Measurements from ENCODE around the gene SETD3.

Gene SETD3

DNA sequence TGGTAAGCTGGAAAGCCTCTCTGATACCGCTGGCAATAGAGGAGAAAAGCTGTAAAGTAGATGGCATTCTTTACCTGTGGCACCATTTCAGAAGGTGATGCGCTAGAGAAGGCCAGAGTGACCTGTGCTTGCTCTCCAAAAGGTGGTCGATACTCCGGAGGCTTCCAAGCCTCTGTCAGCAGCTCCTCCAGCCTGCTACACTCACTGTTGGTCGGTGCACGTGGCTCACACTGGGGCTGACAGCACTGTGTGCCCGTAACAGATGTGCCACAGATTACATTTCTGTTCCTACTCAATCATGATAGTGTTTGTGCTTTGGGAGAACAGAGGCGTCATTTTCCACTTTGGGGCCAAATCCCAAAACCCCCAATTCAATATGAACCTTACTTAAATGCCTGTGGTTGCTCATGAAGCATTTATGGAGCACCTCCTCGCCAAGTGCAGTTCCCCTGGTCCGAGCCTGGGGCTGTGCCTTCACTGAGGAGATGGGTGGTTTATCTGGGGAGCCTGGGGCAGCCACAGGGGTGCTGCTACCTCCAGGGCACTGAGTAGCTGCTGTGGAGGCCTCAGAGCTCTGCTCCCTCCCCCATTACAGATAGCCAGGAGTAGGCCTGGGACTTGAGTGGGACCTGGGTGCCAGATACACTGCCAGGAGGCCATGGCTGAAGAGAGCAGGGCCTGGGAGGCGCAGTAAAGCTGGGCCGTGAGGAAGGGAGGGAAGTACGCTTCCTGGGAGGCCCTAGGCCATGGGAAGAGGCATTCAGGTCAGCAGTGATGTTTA lies 27.4 kb upstream of the SETD3 start:
- TF ChIP-seq, protein P1, sequence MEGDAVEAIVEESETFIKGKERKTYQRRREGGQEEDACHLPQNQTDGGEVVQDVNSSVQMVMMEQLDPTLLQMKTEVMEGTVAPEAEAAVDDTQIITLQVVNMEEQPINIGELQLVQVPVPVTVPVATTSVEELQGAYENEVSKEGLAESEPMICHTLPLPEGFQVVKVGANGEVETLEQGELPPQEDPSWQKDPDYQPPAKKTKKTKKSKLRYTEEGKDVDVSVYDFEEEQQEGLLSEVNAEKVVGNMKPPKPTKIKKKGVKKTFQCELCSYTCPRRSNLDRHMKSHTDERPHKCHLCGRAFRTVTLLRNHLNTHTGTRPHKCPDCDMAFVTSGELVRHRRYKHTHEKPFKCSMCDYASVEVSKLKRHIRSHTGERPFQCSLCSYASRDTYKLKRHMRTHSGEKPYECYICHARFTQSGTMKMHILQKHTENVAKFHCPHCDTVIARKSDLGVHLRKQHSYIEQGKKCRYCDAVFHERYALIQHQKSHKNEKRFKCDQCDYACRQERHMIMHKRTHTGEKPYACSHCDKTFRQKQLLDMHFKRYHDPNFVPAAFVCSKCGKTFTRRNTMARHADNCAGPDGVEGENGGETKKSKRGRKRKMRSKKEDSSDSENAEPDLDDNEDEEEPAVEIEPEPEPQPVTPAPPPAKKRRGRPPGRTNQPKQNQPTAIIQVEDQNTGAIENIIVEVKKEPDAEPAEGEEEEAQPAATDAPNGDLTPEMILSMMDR (IDR thresholded peaks at IDR 0.05; ENCODE audit: control insufficient read depth, extremely low read depth, insufficient read depth): no peak
- H3K4me3 ChIP-seq (ENCODE audit: low read depth, low read length): no peak overlapping the region
- no peak for DNase-seq (ENCODE audit: low read depth)

DNA sequence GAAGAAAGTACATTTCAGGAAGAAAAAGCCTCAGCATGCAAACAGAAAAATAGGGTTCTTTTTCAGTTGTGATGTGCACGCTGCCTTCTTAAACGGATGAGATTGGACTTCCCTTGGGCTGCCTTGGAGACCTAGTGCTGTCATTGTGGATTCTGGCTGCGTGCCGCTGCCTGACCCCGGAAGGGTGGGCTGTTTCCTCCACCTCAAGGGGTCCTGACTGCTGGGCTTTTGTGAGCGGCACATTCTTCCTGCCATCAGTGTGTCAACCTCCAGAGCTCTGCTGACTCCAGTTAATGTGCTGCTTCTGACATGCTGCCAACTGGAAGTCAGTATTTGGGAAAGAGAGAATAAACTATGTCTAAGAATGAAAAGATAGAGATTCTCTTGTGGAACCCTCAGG lies 25.6 kb upstream of the SETD3 start:
- TF ChIP-seq, protein P1 (IDR thresholded peaks at IDR 0.05; ENCODE audit: control insufficient read depth, extremely low read depth, insufficient read depth): no peak
- H3K4me3 ChIP-seq (ENCODE audit: low read depth, low read length): no peak overlapping the region
- DNase-seq (ENCODE audit: low read depth): no peak

DNA sequence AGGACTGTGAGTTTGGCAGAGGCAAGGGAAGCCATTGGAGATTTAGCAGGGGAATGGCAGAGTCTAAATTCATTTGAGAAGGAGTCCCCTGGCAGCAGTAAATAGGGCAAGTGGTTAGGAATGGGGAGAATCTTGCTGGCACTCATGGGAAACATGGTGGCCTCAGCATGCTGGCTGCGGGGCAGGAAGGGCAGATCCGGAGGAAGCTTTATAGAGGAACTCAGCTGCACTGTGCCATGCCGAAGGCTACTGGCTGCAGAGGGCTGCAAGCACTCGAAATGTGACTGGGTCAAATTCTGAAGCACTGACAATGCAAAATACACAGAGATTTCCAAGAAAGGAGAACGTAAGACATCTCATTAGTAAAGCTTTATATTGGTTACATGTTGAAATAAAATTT lies 24.4 kb upstream of the SETD3 start:
- no peak for DNase-seq (ENCODE audit: low read depth)
- TF ChIP-seq, protein P1 (IDR thresholded peaks at IDR 0.05; ENCODE audit: control insufficient read depth, extremely low read depth, insufficient read depth): no peak
- H3K4me3 ChIP-seq (ENCODE audit: low read depth, low read length): no peak overlapping the region

DNA sequence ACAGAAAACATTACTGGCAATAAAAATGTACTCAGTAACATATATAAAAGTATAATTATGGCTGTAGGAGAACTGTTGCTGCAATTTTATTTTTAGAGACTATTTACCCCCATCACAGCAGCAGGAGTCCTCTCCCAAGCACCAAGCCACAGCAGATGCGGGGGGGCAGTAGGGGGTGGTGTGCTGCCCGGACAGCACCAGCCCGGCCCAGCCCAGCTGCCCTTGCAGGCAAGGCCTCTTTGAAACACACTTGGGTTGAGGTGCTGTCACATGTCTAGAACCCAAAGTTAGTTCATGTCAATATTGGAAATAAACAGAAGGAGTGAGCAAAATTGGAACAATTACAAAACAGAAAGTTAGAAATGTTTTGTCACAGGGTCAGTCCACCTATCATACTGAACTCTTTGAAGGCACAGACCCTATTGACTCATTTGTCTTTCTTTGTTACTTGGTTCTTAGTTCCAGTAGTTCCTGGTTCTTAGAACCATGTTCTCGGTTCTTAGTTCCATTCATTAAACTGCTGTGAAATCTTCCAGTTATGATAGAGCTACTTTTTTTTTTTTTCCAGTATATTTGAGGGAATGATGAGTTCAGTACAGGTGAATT lies 23.3 kb upstream of the SETD3 start:
- no peak overlapping the region for H3K4me3 ChIP-seq (ENCODE audit: low read depth, low read length)
- TF ChIP-seq, protein P1 (IDR thresholded peaks at IDR 0.05; ENCODE audit: control insufficient read depth, extremely low read depth, insufficient read depth): no peak

DNA sequence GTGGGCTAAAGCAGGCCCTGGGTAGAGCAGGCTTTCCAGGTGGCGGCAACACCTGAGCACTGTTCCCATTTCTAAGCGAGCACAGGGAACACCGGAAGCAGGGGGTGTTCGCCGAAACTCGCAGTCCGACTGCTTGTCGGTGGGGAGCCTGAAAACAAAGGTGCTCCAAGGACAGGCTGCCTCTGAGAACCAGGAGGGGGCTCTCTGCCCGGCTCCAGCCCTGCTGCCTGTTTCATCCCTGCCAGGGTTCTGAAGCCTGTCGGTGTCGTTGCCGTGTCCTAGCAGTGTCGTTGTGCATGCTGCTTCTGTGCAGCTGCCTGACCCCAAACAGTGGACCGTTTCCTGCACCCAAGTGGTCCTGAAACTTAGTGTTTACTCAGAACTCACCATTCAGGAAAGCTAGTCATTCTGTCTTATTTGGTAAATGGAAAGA lies 22.3 kb upstream of the SETD3 start:
- TF ChIP-seq, protein P1 (IDR thresholded peaks at IDR 0.05; ENCODE audit: control insufficient read depth, extremely low read depth, insufficient read depth): no peak
- no peak for DNase-seq (ENCODE audit: low read depth)
- no peak overlapping the region for H3K4me3 ChIP-seq (ENCODE audit: low read depth, low read length)

More for the DNA sequence above, 23.3 kb upstream of the SETD3 start:
- DNase-seq (ENCODE audit: low read depth): no peak

DNA sequence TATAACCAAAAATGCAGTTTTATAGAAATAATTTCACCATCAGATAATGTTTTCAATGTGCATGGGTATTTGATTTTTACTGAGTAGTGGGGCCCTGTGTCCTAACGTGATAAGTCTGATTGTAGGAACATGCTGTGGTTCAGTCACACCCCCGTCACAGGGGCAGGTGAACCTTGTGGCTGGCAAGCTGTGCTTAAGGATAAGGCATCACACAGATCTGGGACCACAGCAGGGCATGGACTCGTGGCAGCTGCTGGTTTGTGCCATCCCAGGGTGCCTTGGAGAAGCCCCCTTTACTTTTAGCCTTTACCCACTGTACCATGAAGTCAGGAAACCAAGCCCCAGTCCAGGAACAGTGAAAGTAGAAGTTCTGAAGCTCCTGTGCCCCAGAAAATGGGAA lies 17.2 kb upstream of the SETD3 start:
- no peak for DNase-seq (ENCODE audit: low read depth)
- TF ChIP-seq, protein P1 (IDR thresholded peaks at IDR 0.05; ENCODE audit: control insufficient read depth, extremely low read depth, insufficient read depth): no peak
- H3K4me3 ChIP-seq (ENCODE audit: low read depth, low read length): no peak overlapping the region
